NCI-H774 (cell line): ENCODE measurements around the gene CUX1.
"Not testable (repeated sequence)": the region's sequence is repeated elsewhere in the genome, so short reads cannot be mapped to it uniquely, and the experiment has no call there.

ENCODE experiments used
- DNase-seq: peaks from one replicate; lab custom pipeline; 2025; lab: John Stamatoyannopoulos, UW

CUX1 gene

GRCh38 chr7:101803203-101804087 is 14.0 kb upstream of the CUX1 start:
- DNase-seq = no peak

- DNase-seq = no peak
Measured at GRCh38 chr7:101804088-101804963, 13.1 kb upstream of the CUX1 start.

- DNase-seq = peak; percentile 22
Measured at GRCh38 chr7:101804967-101805366, 12.5 kb upstream of the CUX1 start.

GRCh38 chr7:101812595-101812994 is 4.8 kb upstream of the CUX1 start:
- DNase-seq = no peak

GRCh38 chr7:101813402-101814019 is 3.9 kb upstream of the CUX1 start:
- DNase-seq = no peak

- peak; percentile 58 for DNase-seq
Measured at GRCh38 chr7:101814081-101814990, 3.1 kb upstream of the CUX1 start.

- DNase-seq = peak; percentile 68
Measured at GRCh38 chr7:101814991-101815825, 2.2 kb upstream of the CUX1 start.

GRCh38 chr7:101815826-101816594 is 1.4 kb upstream of the CUX1 start:
- DNase-seq = peak; percentile 68

- peak; percentile 19 for DNase-seq
Measured at GRCh38 chr7:101816595-101817470, 593 bp upstream of the CUX1 start.

- DNase-seq = no peak
Measured at GRCh38 chr7:101818287-101819071, 1.1 kb downstream of the CUX1 start.

- no peak for DNase-seq
Measured at GRCh38 chr7:101819183-101819582, 1.8 kb downstream of the CUX1 start.

- no peak for DNase-seq
Measured at GRCh38 chr7:101819913-101820522, 2.6 kb downstream of the CUX1 start.

- DNase-seq = no peak
Measured at GRCh38 chr7:101820703-101821102, 3.3 kb downstream of the CUX1 start.

GRCh38 chr7:101822632-101823031 is 5.2 kb downstream of the CUX1 start:
- not testable (repeated sequence) for DNase-seq

GRCh38 chr7:101823096-101823495 is 5.7 kb downstream of the CUX1 start:
- no peak for DNase-seq

- DNase-seq = no peak
Measured at GRCh38 chr7:101823596-101823995, 6.2 kb downstream of the CUX1 start.

GRCh38 chr7:101824440-101824839 is 7.0 kb downstream of the CUX1 start:
- DNase-seq = no peak
